Heart left ventricle (tissue), 16 donors: ENCODE results near the gene MTIF3. TPM values are rescaled to one million over a fixed set of nuclear protein-coding genes. Genes with fewer than 3 reads are reported as not detected.

ENCODE experiments used
- ATAC-seq, 4 donors: fragments of 200-7000 bp; cut with Tn5 transposase; one replicate each; pipeline ENCODE4 v1.9.1; 2020 to 2022; ENCODE audit warnings: moderate library complexity in 4 of 4, mild to moderate bottlenecking in 3 of 4, moderate number of reproducible peaks in 1 of 4
- DNase-seq, 5 donors: peaks; one replicate each; pipeline ENCODE4 v3.0.0-alpha.2; 2020
- H3K27ac ChIP-seq, 12 donors: fragments of 200-600 bp; sonication (generic) in 4 of 12; one replicate each; pipeline versions ENCODE4 v1.5.0 to v1.8.0; 2016 to 2022; ENCODE audit warnings: mild to moderate bottlenecking in 2 of 12
- H3K27me3 ChIP-seq, 9 donors: fragments of 200-600 bp; sonication (generic) in 2 of 9; one replicate each; pipeline versions ENCODE4 v1.5.1 to v1.8.0; 2016 to 2022; ENCODE audit warnings: mild to moderate bottlenecking in 3 of 9
- H3K36me3 ChIP-seq, 9 donors: fragments of 200-600 bp; sonication (generic) in 2 of 9; one replicate each; pipeline versions ENCODE4 v1.5.0 to v1.8.0; 2018 to 2022; ENCODE audit warnings: mild to moderate bottlenecking in 2 of 9
- H3K4me1 ChIP-seq, 12 donors: fragments of 200-600 bp; sonication (generic) in 4 of 12; one replicate each; pipeline versions ENCODE4 v1.5.0 to v1.8.0; 2016 to 2022; ENCODE audit warnings: mild to moderate bottlenecking in 3 of 12
- H3K4me3 ChIP-seq, 12 donors: fragments of 200-600 bp; sonication (generic) in 4 of 12; one replicate each; pipeline versions ENCODE4 v1.5.0 to v1.8.0; 2017 to 2022; ENCODE audit warnings: mild to moderate bottlenecking in 9 of 12, moderate library complexity in 4 of 12
- H3K9me3 ChIP-seq, 12 donors: fragments of 200-600 bp; sonication (generic) in 4 of 12; one replicate each; pipeline versions ENCODE4 v1.5.0 to v1.8.0; 2016 to 2022; ENCODE audit warnings: mild to moderate bottlenecking in 1 of 12
- POLR2A ChIP-seq, 2 donors: fragments of 450-650 bp; IDR thresholded peaks; one replicate each; pipeline ENCODE4 v1.6.1; 2017; ENCODE audit warnings: antibody characterized with exemption in 2 of 2, mild to moderate bottlenecking in 2 of 2, moderate library complexity in 2 of 2
- WGBS, 4 donors: extraction: QIAGEN DNeasy Blood & Tissue Kit in 2 of 4; methylation state at CpG; one replicate each; pipeline versions ENCODE4 v1.1.5 to v1.1.7; 2013 to 2018; 5-methylcytosine and 5-hydroxymethylcytosine counted together
- intact Hi-C, 10 donors: fragments of 100-400 bp; cut with DNase I; formaldehyde crosslinking; loops; one replicate each; pipeline versions ENCODE4 v1.11.1 to v1.14.2; 2022
- polyA plus RNA-seq, 2 donors: library from polyadenylated mRNA; stranded (reverse); fragments of 200-250 nt; gene quantifications; one replicate each; pipeline ENCODE4 v1.2.3, GENCODE V29; 2013
- total RNA-seq, 9 donors: library from RNA; depleted of rRNA in 2 of 9; stranded (reverse); fragments of >200 nt in 2 of 9; fragmentation: NEBNext Ultra II Directional in 3 of 9; extraction: Animal tissue kit (Norgen Biotek cat#: 25700) in 3 of 9; gene quantifications; one replicate each; pipeline versions ENCODE4 v1.1.0 to v1.2.4, GENCODE V29; 2016 to 2023
- TF ChIP-seq, protein P1 (sequence below), 12 donors: fragments of 200-600 bp; sonication (generic) in 4 of 12; IDR thresholded peaks; one replicate each; pipeline versions ENCODE4 v1.5.0 to v1.8.0; 2018 to 2022; ENCODE audit warnings: antibody characterized with exemption in 12 of 12, mild to moderate bottlenecking in 5 of 12
- donor health status: ischemic (EF 13 %, LVEDD 7.1; RV severe dilation, severe dysfunction).
- donor health status: healthy with polysubstance abuse.
- donor health status: DM: no; HTN: yes; CAD: no.
- donor health status: DM: no; HTN: no; CAD: no.
- donor health status: ischemic (EF 25% LVEDD 6.9; RV normal size, moderate dysfunction).
- donor health status: ischemic (EF 25% LVEDD 5.7; RV mildly dilated, moderate dysfunction).
- donor health status: healthy.
- donor health status: DM: yes; HTN: yes; CAD: no.
- donor health status: ischemic (EF 35%, LVEDD 5.7; RV mildly dilated, moderate dysfunction).
- donor health status: nonischemic (EF 11% LVEDD 7.7; RV severe dilation, severe dysfunction).
- donor health status: DM: yes; HTN: yes; CAD: no.
- donor health status: PGD.
- donor health status: ischemic (EF 29% LVEDD 5.4; RV normal size, mild dysfunction).
- donor health status: nonischemic (EF 23%, LVEDD 6.1; RV moderate dilation, normal function).

Gene MTIF3
- total and polyA plus RNA-seq, 11 donors, result 101 to 257 (median 136) TPM

DNA sequence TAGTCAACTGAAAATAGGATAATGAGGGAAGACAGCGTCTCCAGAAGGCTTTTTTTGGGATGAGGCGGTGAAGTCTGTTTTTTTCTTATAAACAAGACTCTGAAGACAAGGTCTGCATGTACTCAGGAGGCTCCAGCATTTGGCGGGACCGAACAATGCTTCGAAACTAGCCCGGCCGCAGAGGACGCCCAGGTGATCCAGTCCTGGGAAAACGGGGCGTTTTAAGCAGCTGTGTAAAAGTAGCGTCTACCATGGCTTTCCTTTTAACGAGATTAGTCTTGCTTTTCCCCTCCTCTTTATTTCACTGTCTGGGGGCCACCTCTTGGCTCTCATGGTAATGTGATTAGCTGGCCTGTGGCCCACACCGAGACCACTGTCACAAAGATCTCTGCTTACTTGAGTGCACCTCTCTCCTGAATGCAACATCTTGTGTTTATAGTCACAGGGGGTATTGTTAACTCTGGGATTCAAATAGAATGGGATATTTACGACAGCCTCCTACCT is 55.3 kb downstream of the MTIF3 start:
- H3K9me3 ChIP-seq, result no peaks in the 10 kb centered on the region
- no peak overlapping the region for H3K4me3 ChIP-seq
- intact Hi-C loops, result no loop called here
- no peak for TF ChIP-seq POLR2A (IDR thresholded peaks at IDR 0.05)
- TF ChIP-seq, protein P1, sequence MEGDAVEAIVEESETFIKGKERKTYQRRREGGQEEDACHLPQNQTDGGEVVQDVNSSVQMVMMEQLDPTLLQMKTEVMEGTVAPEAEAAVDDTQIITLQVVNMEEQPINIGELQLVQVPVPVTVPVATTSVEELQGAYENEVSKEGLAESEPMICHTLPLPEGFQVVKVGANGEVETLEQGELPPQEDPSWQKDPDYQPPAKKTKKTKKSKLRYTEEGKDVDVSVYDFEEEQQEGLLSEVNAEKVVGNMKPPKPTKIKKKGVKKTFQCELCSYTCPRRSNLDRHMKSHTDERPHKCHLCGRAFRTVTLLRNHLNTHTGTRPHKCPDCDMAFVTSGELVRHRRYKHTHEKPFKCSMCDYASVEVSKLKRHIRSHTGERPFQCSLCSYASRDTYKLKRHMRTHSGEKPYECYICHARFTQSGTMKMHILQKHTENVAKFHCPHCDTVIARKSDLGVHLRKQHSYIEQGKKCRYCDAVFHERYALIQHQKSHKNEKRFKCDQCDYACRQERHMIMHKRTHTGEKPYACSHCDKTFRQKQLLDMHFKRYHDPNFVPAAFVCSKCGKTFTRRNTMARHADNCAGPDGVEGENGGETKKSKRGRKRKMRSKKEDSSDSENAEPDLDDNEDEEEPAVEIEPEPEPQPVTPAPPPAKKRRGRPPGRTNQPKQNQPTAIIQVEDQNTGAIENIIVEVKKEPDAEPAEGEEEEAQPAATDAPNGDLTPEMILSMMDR (IDR thresholded peaks at IDR 0.05), result no peak
- 78 to 83% (median 81%) methylated on average over 14 of the region's 14 CpGs for WGBS, 4 donors
- ATAC-seq (no peak), DNase-seq (no peak)
- H3K4me1 ChIP-seq, result no peaks in the 10 kb centered on the region
- H3K27me3 ChIP-seq, result peaks cover 0 to 9% (median 0%) of the 10 kb centered on the region in 9 donors
- no peak overlapping the region for H3K27ac ChIP-seq
- H3K36me3 ChIP-seq, result no peaks in the 10 kb centered on the region

GRCh38 chr13:27393101-27393500 is 57.3 kb downstream of the MTIF3 start:
- no peaks in the 10 kb centered on the region for H3K9me3 ChIP-seq
- no peaks in the 10 kb centered on the region for H3K36me3 ChIP-seq
- H3K27ac ChIP-seq, result no peak overlapping the region
- DNase-seq (no peak), ATAC-seq (no peak)
- 74 to 79% (median 78%) methylated on average over 4 of the region's 4 CpGs for whole genome bisulfite sequencing, 4 donors
- TF ChIP-seq, protein P1 (IDR thresholded peaks at IDR 0.05), result no peak
- no peak for TF ChIP-seq POLR2A (IDR thresholded peaks at IDR 0.05)
- H3K4me3 ChIP-seq, result no peak overlapping the region
- H3K4me1 ChIP-seq, result no peaks in the 10 kb centered on the region
- H3K27me3 ChIP-seq, result peaks cover 0 to 9% (median 0%) of the 10 kb centered on the region in 9 donors
- intact Hi-C loops, result no loop called here

- no peak for TF ChIP-seq POLR2A (IDR thresholded peaks at IDR 0.05)
- TF ChIP-seq, protein P1 (IDR thresholded peaks at IDR 0.05), result no peak
- Histone ChIP-seq H3K4me3 (no peak overlapping the region), H3K27me3 (peaks cover 0 to 8% (median 0%) of the 10 kb centered on the region in 9 donors), H3K27ac (no peak overlapping the region), H3K4me1 (no peaks in the 10 kb centered on the region), H3K36me3 (no peaks in the 10 kb centered on the region), H3K9me3 (no peaks in the 10 kb centered on the region)
- ATAC-seq (no peak), DNase-seq (no peak)
- intact Hi-C loops, result no loop called here
- 60 to 73% (median 62%) methylated on average over 2 of the region's 2 CpGs for WGBS, 4 donors
These were observed 58.9 kb downstream of the MTIF3 start for GRCh38 chr13:27391471-27391870.

DNA sequence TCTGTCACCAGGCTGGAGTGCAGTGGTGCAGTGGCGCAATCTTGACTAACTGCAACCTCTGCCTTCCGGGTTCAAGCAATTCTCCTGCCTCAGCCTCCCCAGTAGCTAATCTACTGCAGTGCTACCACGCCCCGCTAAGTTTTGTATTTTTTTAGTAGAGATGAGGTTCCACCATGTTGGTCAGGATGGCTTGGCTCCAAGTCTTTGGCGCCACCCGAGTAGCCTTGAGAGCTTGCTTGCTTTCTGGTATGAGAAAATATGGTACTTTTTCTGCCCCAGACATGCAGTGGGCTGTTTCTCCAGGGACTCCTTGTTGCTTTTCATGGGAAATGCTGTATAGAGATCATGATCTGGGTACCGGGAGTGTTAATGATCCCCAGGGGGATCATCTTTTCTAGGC is 60.5 kb downstream of the MTIF3 start:
- Histone ChIP-seq H3K27ac (no peak overlapping the region), H3K4me3 (no peak overlapping the region), H3K9me3 (no peaks in the 10 kb centered on the region), H3K36me3 (no peaks in the 10 kb centered on the region), H3K27me3 (peaks cover 0 to 15% (median 0%) of the 10 kb centered on the region in 9 donors), H3K4me1 (no peaks in the 10 kb centered on the region)
- 86 to 88% (median 87%) methylated on average over 7 of the region's 7 CpGs for WGBS, 4 donors
- TF ChIP-seq, protein P1 (IDR thresholded peaks at IDR 0.05), result no peak
- intact Hi-C loops, result loop anchor here in 2 of 10 donors (10.0 kb wide), 2 partner anchors 145 to 275 kb away; no protein-coding TSS in a partner anchor
- ATAC-seq (no peak), DNase-seq (no peak)
